ENCODE measurements around the gene CFAP54.

GRCh38 chr12:96570579-96570978, 81.2 kb downstream of the CFAP54 start:
- TF ChIP-seq CTCF (IDR thresholded peaks at IDR 0.05; ENCODE audit: low read length) (no peak), EZH2 (IDR thresholded peaks at IDR 0.05; ENCODE audit: borderline replicate concordance, low read length) (no peak)

Measured in OCI-LY1 (cell line).